HEK293 (cell line): Measurements from ENCODE around the gene ELL3.
"Not testable (repeated sequence)": the region's sequence is repeated elsewhere in the genome, so short reads cannot be mapped to it uniquely, and the experiment has no call there.

Source experiments
- CTCF ChIA-PET: fragments of 350-600 bp; formaldehyde crosslinking; extraction: SDS; loops from one replicate; lab custom pipeline; 2021; ENCODE audit warnings: antibody characterized with exemption; lab: Yijun Ruan, JAX
- POLR2A ChIA-PET: fragments of 300-600 bp; formaldehyde crosslinking; extraction: SDS; loops from one replicate; lab custom pipeline; 2020; ENCODE audit warnings: antibody characterized with exemption, inconsistent platforms; lab: Yijun Ruan, JAX
- H3K27ac ChIP-seq: fragments of 200-500 bp; sonication (Bioruptor generic); 2 replicates; pipeline ENCODE4 v1.5.1; 2014; ENCODE audit warnings: low read depth, low read length, control low read depth, inconsistent platforms; ENCODE audit errors: extremely low read depth
- H3K36me3 ChIP-seq, 2 experiments: fragments of 200-500 bp in 1 of 2; sonication (Bioruptor generic) in 1 of 2; 1 replicate in 1 of 2; 2 replicates in 1 of 2; pipeline ENCODE4 v1.5.1; 2014 to 2017; ENCODE audit warnings: inconsistent platforms in 2 of 2, low read length in 2 of 2; ENCODE audit not compliant: control insufficient read depth in 2 of 2, insufficient read depth in 1 of 2
- H3K4me1 ChIP-seq: fragments of 200-500 bp; sonication (Bioruptor generic); 2 replicates; pipeline ENCODE4 v1.5.1; 2014; ENCODE audit warnings: mild to moderate bottlenecking, low read length, inconsistent platforms; ENCODE audit not compliant: control insufficient read depth, insufficient read depth
- H3K4me3 ChIP-seq: 2 replicates; pipeline ENCODE4 v1.5.1; 2011; ENCODE audit warnings: low read depth, mild to moderate bottlenecking, control low read depth, low read length, moderate library complexity
- H3K9me3 ChIP-seq: fragments of 200-500 bp; sonication (Bioruptor generic); 2 replicates; pipeline ENCODE4 v1.5.1; 2014; ENCODE audit warnings: low read depth, low read length, inconsistent platforms; ENCODE audit not compliant: control insufficient read depth, insufficient read depth
- EGR2 ChIP-seq: fragments of 450-650 bp; formaldehyde crosslinking; IDR thresholded peaks from 2 replicates; pipeline ENCODE4 v1.5.1; 2016; ENCODE audit warnings: low read depth, missing biosample characterization, missing genetic modification characterization
- KLF9 ChIP-seq: fragments of 450-650 bp; formaldehyde crosslinking; IDR thresholded peaks from 2 replicates; pipeline ENCODE4 v1.5.1; 2016; ENCODE audit warnings: missing biosample characterization, missing genetic modification characterization, low read depth
- PRDM1 ChIP-seq: fragments of 450-650 bp; formaldehyde crosslinking; IDR thresholded peaks from 2 replicates; pipeline ENCODE4; 2016; ENCODE audit warnings: missing biosample characterization, missing genetic modification characterization
- RBAK ChIP-seq: fragments of 450-650 bp; formaldehyde crosslinking; IDR thresholded peaks from 2 replicates; pipeline ENCODE4 v1.5.1; 2016; ENCODE audit warnings: missing biosample characterization, missing genetic modification characterization
- SP7 ChIP-seq: fragments of 450-650 bp; formaldehyde crosslinking; IDR thresholded peaks from 2 replicates; pipeline ENCODE4 v1.5.1; 2016; ENCODE audit warnings: missing biosample characterization, missing genetic modification characterization
- YY1 ChIP-seq: fragments of 450-650 bp; formaldehyde crosslinking; IDR thresholded peaks from 2 replicates; pipeline ENCODE4 v1.5.1; 2018; ENCODE audit warnings: missing biosample characterization, missing genetic modification characterization
- ZBTB20 ChIP-seq: fragments of 450-650 bp; formaldehyde crosslinking; IDR thresholded peaks from 2 replicates; pipeline ENCODE4 v1.5.1; 2016; ENCODE audit warnings: missing biosample characterization, missing genetic modification characterization
- ZFHX2 ChIP-seq: fragments of 450-650 bp; formaldehyde crosslinking; conservative IDR thresholded peaks from 2 replicates; pipeline ENCODE4 v1.5.1; 2016; ENCODE audit warnings: missing biosample characterization, missing genetic modification characterization
- ZNF121 ChIP-seq: fragments of 450-650 bp; formaldehyde crosslinking; IDR thresholded peaks from 2 replicates; pipeline ENCODE4 v1.5.1; 2016; ENCODE audit warnings: missing biosample characterization, missing genetic modification characterization
- ZNF140 ChIP-seq: fragments of 450-650 bp; formaldehyde crosslinking; IDR thresholded peaks from 2 replicates; pipeline ENCODE4 v1.5.1; 2016; ENCODE audit warnings: missing biosample characterization, missing genetic modification characterization
- ZNF174 ChIP-seq: fragments of 450-650 bp; formaldehyde crosslinking; IDR thresholded peaks from 2 replicates; pipeline ENCODE4 v1.5.0; 2017; ENCODE audit warnings: missing biosample characterization, mild to moderate bottlenecking, missing genetic modification characterization
- ZNF239 ChIP-seq: fragments of 450-650 bp; formaldehyde crosslinking; IDR thresholded peaks from 2 replicates; pipeline ENCODE4 v1.5.1; 2016; ENCODE audit warnings: missing biosample characterization, missing genetic modification characterization
- ZNF394 ChIP-seq: fragments of 450-650 bp; formaldehyde crosslinking; IDR thresholded peaks from 2 replicates; pipeline ENCODE4 v1.5.1; 2016; ENCODE audit warnings: missing biosample characterization, missing genetic modification characterization, mild to moderate bottlenecking, moderate library complexity, borderline replicate concordance
- ZNF426 ChIP-seq: fragments of 450-650 bp; formaldehyde crosslinking; IDR thresholded peaks from 2 replicates; pipeline ENCODE4 v1.5.1; 2017; ENCODE audit warnings: missing biosample characterization, missing genetic modification characterization, mild to moderate bottlenecking, inconsistent platforms, moderate library complexity
- ZNF433 ChIP-seq: fragments of 450-650 bp; formaldehyde crosslinking; IDR thresholded peaks from 2 replicates; pipeline ENCODE4 v1.5.1; 2016; ENCODE audit warnings: missing biosample characterization, missing genetic modification characterization, low read depth
- ZNF585B ChIP-seq: fragments of 450-650 bp; formaldehyde crosslinking; IDR thresholded peaks from 2 replicates; pipeline ENCODE4 v1.5.1; 2016; ENCODE audit warnings: missing biosample characterization, missing genetic modification characterization
- ZNF600 ChIP-seq: fragments of 450-650 bp; formaldehyde crosslinking; IDR thresholded peaks from 2 replicates; pipeline ENCODE4 v1.5.1; 2016; ENCODE audit warnings: missing biosample characterization, missing genetic modification characterization
- ZNF623 ChIP-seq: fragments of 450-650 bp; formaldehyde crosslinking; IDR thresholded peaks from 2 replicates; pipeline ENCODE4 v1.5.1; 2016; ENCODE audit warnings: missing biosample characterization, missing genetic modification characterization
- ZNF664 ChIP-seq: fragments of 450-650 bp; formaldehyde crosslinking; IDR thresholded peaks from 2 replicates; pipeline ENCODE4 v1.5.1; 2016; ENCODE audit warnings: missing biosample characterization, missing genetic modification characterization
- ZNF677 ChIP-seq: fragments of 450-650 bp; IDR thresholded peaks from 2 replicates; pipeline ENCODE4 v1.5.0; 2018; ENCODE audit warnings: missing biosample characterization, mild to moderate bottlenecking, missing genetic modification characterization, moderate library complexity
- TF ChIP-seq, protein P1 (sequence below): fragments of 450-650 bp; formaldehyde crosslinking; IDR thresholded peaks from 2 replicates; pipeline ENCODE4 v1.5.1; 2016; ENCODE audit warnings: missing biosample characterization, missing genetic modification characterization
- TF ChIP-seq, protein P2 (sequence below): fragments of 450-650 bp; IDR thresholded peaks from 2 replicates; pipeline ENCODE4 v1.5.1; 2018; ENCODE audit warnings: missing biosample characterization, missing genetic modification characterization

The ELL3 gene

DNA sequence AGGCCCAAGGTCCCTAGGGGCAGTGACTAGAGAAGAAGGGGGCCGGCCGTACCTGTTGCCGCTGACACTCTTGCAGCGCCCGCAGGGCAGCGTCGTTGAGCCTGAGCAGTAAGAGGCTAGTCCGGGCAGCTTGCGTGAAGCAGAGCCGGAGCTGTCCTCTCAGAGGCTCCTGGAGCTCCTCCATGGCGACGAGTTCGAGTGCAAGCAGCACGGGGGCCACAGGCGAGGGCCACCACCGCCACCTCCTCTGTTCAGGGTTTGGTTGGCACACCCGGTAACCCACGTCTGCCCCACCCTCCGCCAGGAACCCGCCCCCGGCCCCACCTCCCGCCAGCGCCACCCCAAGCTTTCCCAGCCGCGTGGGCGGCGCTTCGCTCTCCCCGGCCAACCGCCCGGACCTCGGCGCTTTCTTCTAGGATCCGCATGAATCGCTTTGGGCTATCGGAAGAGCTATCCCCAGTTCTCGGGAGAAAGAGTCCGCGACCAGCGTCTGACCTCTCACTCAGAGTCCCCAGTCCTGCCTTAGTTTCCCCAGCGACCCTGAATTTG lies at the start of gene ELL3 (continued):
- TF ChIP-seq, protein P1, sequence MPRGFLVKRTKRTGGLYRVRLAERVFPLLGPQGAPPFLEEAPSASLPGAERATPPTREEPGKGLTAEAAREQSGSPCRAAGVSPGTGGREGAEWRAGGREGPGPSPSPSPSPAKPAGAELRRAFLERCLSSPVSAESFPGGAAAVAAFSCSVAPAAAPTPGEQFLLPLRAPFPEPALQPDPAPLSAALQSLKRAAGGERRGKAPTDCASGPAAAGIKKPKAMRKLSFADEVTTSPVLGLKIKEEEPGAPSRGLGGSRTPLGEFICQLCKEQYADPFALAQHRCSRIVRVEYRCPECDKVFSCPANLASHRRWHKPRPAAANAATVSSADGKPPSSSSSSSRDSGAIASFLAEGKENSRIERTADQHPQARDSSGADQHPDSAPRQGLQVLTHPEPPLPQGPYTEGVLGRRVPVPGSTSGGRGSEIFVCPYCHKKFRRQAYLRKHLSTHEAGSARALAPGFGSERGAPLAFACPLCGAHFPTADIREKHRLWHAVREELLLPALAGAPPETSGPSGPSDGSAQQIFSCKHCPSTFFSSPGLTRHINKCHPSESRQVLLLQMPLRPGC (tag by site-specific recombination) = no peak
- TF ChIP-seq ZNF174 (tag by site-specific recombination) = no peak
- TF ChIP-seq ZNF677 (tag by site-specific recombination) = no peak
- TF ChIP-seq ZNF664 = no peak
- TF ChIP-seq ZNF394 (tag by site-specific recombination) = no peak
- TF ChIP-seq ZNF121 (tag by site-specific recombination) = no peak
- no peak for TF ChIP-seq RBAK
- TF ChIP-seq KLF9 (tag by site-specific recombination) = peak; percentile 76; the same call in 1 of the 2 replicates
- no peak for TF ChIP-seq ZBTB20 (tag by site-specific recombination)
- no peak for TF ChIP-seq YY1 (tag by site-specific recombination)
- TF ChIP-seq ZNF623 (tag by site-specific recombination) = no peak
- TF ChIP-seq ZNF426 (tag by site-specific recombination) = no peak

DNA sequence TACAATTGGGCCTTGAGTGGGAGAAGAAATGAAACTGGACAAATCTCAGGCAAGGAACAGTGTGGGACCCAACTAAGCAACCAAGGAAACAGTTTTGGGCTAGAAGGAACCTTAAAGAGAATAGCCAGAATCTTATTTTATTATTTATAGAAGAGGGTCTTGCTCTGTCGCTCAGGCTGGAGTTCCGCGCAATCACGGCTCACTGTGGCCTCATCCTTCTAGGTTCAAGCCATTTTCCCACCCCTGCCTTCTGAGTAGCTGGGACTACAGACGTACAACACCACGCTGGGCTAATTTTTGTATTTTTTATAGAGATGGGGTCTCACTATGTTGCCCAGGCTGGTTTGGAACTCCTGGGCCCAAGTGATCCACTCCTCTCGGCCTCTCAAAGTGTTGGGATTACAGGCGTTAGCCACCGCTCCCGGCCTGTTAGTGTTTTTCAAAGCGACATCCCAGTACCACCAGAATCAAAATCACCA lies 49.3 kb upstream of the ELL3 start:
- TF ChIP-seq ZNF585B (tag by site-specific recombination) (no peak), ZNF121 (tag by site-specific recombination) (peak; percentile 95)
- POLR2A ChIA-PET = no interaction called here
- Histone ChIP-seq H3K9me3 (no peaks in the 10 kb centered on the region), H3K27ac (no peak overlapping the region), H3K36me3 (peaks cover 12 to 25% of the 10 kb centered on the region in 2 experiments; a peak in 2 of 3 replicates), H3K4me1 (0 out of 2 replicates have a peak, but pooled peaks cover 4% of the 10 kb centered on the region), H3K4me3 (no peak overlapping the region)
- CTCF ChIA-PET = interaction anchor here (0.6 kb wide), 2 partner anchors 21 to 51 kb away, joined by 3 read pairs; no protein-coding TSS in a partner anchor

DNA sequence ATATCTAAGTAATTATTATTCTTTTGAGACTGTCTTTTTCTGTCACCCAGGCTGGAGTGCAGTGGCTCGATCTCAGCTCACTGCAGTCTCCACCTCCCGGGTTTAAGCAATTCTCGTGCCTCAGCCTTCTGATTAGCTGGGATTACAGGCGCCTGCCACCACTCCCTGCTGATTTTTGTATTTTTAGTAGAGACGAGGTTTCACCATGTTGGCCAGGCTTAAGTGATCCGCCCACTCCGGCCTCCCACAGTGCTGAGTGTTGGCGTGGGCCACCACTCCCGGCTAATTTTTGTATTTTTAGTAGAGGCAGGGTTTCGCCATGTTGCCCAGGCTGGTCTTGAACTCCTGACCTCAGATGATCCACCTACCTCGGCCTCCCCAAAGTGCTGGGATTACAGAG lies 48.5 kb upstream of the ELL3 start:
- H3K4me3 ChIP-seq, H3K27ac ChIP-seq, H3K9me3 ChIP-seq, H3K4me1 ChIP-seq: not testable (repeated sequence)
- TF ChIP-seq EGR2 (tag by site-specific recombination) = 0 out of 2 replicates have a peak, but pooled peaks have one; percentile 27
- TF ChIP-seq ZFHX2 (tag by site-specific recombination) = peak; percentile 47; the same call in 1 of the 2 replicates
- POLR2A ChIA-PET = interaction anchor here (1.0 to 2.0 kb wide), 3 partner anchors 33 to 602 kb away, joined by 3 to 12 read pairs (median 5); partner anchors contain the start of genes CTDSPL2, ELL3 and SERF2
- CTCF ChIA-PET = interaction anchor here (0.6 to 1.2 kb wide), 2 partner anchors 20 to 23 kb away, joined by 3 read pairs; no protein-coding TSS in a partner anchor
- peaks cover 9 to 26% of the 10 kb centered on the region in 2 experiments; a peak in 2 of 3 replicates for H3K36me3 ChIP-seq

DNA sequence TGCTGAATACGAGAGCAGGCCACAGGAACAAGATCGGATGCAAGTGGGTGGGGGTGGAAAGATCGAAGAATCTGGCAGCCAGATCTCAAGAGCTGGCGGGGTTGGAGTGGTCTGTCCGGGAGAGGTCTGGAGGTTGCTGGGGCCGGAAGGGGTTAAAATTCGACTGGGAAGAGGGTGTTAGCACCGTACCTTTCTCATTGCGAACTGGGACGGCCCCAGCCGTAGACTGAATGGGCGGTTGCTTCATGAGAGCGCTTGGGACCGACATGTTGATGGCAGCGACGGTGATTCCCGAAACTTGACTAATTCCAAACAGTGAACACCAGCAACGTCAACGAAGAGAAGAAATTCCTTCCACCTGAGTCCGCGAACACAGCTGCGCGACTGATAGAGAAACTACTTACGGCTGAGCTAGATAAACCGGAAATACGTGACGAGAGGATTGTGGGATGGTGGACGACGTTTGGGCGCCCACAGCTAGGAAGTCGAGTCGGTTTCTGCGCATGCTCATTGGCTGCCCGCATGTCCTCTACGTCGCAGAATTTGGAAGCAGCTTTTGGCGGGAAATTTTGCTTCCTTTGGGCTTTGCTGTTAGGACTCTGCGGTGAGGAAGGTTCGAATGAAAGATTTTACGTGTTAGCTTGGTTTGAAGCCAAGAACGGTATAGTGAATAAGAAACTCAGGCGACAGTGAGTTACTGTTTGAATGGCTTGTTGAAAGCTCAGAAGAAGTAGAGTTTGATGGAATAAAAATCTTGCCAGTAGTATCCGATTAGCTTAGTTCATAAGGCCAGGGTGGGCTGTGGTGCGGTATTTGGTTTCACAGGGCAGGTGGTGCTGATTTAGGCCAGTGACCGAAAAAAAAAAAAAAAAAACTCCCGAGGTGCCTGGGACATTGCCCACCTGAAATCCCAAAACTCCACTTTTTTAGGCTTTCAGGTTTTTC lies 47.8 kb upstream of the ELL3 start, which contains the start of gene MFAP1:
Gene MFAP1 (minus strand): TSS at position 389 of the 945 bp plus-strand sequence. CDS start 121 bp downstream, at position 268.
- ChIA-PET CTCF (interaction anchor here (1.2 kb wide), 1 partner anchor 22 kb away, joined by 3 read pairs; no protein-coding TSS in a partner anchor), POLR2A (interaction anchor here (0.5 to 2.0 kb wide), 11 partner anchors 13 to 602 kb away, joined by 3 to 12 read pairs (median 3); partner anchors contain the start of genes CTDSPL2, ELL3, HYPK and SERF2)
- H3K27ac ChIP-seq = peak within 1 kb of the TSS; percentile 78
- TF ChIP-seq ZNF433 (tag by site-specific recombination) = no peak
- no peak for TF ChIP-seq ZNF239 (tag by site-specific recombination)
- TF ChIP-seq ZNF140 (tag by site-specific recombination) = no peak
- no peak for TF ChIP-seq PRDM1
- TF ChIP-seq ZNF600 (tag by site-specific recombination) = peak; percentile 10; the same call in 1 of the 2 replicates
- peak; percentile 62 for TF ChIP-seq SP7 (tag by site-specific recombination)
- TF ChIP-seq, protein P2, sequence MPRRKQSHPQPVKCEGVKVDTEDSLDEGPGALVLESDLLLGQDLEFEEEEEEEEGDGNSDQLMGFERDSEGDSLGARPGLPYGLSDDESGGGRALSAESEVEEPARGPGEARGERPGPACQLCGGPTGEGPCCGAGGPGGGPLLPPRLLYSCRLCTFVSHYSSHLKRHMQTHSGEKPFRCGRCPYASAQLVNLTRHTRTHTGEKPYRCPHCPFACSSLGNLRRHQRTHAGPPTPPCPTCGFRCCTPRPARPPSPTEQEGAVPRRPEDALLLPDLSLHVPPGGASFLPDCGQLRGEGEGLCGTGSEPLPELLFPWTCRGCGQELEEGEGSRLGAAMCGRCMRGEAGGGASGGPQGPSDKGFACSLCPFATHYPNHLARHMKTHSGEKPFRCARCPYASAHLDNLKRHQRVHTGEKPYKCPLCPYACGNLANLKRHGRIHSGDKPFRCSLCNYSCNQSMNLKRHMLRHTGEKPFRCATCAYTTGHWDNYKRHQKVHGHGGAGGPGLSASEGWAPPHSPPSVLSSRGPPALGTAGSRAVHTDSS (tag by site-specific recombination) = no peak

More for the DNA sequence above, 47.8 kb upstream of the ELL3 start, which contains the start of gene MFAP1:
- H3K4me3 ChIP-seq = peak within 1 kb of the TSS; percentile 74
- peaks cover 9 to 25% of the 10 kb centered on the region in 2 experiments; a peak in 2 of 3 replicates for H3K36me3 ChIP-seq
- H3K9me3 ChIP-seq = no peaks in the 10 kb centered on the region
- H3K4me1 ChIP-seq = 0 out of 2 replicates have a peak, but pooled peaks cover 4% of the 10 kb centered on the region
